GM19035 (cell line): ENCODE results near the gene SPINK13.
"Not testable (repeated sequence)": the region's sequence is repeated elsewhere in the genome, so short reads cannot be mapped to it uniquely, and the experiment has no call there.

Experiments
- ATAC-seq: cut with Tn5 transposase; IDR thresholded peaks from one replicate; pipeline ENCODE4 v1.9.1; 2021; ENCODE audit not compliant: unreplicated experiment

Gene SPINK13

GRCh38 chr5:148268566-148268965, at the start of gene SPINK13:
Gene SPINK13 (plus strand): TSS chr5:148268794. CDS start chr5:148270073, 1,279 bp downstream.
- ATAC-seq = no peak

- ATAC-seq = no peak
These were observed 47.1 kb upstream of the SPINK13 start for GRCh38 chr5:148221508-148221907.

GRCh38 chr5:148224117-148224742, 44.4 kb upstream of the SPINK13 start:
- ATAC-seq = no peak

- ATAC-seq = no peak
These were observed 40.1 kb upstream of the SPINK13 start for GRCh38 chr5:148228392-148228984.

GRCh38 chr5:148229840-148230239, 38.8 kb upstream of the SPINK13 start:
- no peak for ATAC-seq

GRCh38 chr5:148230240-148230639, 38.4 kb upstream of the SPINK13 start:
- no peak for ATAC-seq

- no peak for ATAC-seq
These were observed 30.7 kb upstream of the SPINK13 start for GRCh38 chr5:148237785-148238417.

GRCh38 chr5:148238418-148238794, 30.2 kb upstream of the SPINK13 start, which contains the start of gene MARCOL:
Gene MARCOL (plus strand): TSS chr5:148238525. CDS start chr5:148238598, 73 bp downstream.
- no peak for ATAC-seq

GRCh38 chr5:148248894-148249293, 19.7 kb upstream of the SPINK13 start:
- ATAC-seq = no peak

GRCh38 chr5:148255456-148255855, 13.1 kb upstream of the SPINK13 start:
- ATAC-seq = no peak

GRCh38 chr5:148259288-148259687, 9.3 kb upstream of the SPINK13 start:
- no peak for ATAC-seq

- ATAC-seq = no peak
These were observed 7.4 kb upstream of the SPINK13 start for GRCh38 chr5:148261221-148261620.

GRCh38 chr5:148267962-148268361, 632 bp upstream of the SPINK13 start:
- ATAC-seq = no peak

GRCh38 chr5:148275129-148275528, 6.5 kb downstream of the SPINK13 start:
- ATAC-seq = not testable (repeated sequence)

GRCh38 chr5:148280893-148281292, 12.3 kb downstream of the SPINK13 start:
- not testable (repeated sequence) for ATAC-seq

GRCh38 chr5:148281336-148281735, 12.7 kb downstream of the SPINK13 start:
- ATAC-seq = not testable (repeated sequence)

GRCh38 chr5:148290271-148291195, 21.9 kb downstream of the SPINK13 start:
- peak; percentile 55 for ATAC-seq

- no peak for ATAC-seq
These were observed 29.1 kb downstream of the SPINK13 start for GRCh38 chr5:148297731-148298130.

GRCh38 chr5:148306446-148306845, 37.9 kb downstream of the SPINK13 start:
- no peak for ATAC-seq

GRCh38 chr5:148309019-148309418, 40.4 kb downstream of the SPINK13 start:
- no peak for ATAC-seq

- no peak for ATAC-seq
These were observed 41.2 kb downstream of the SPINK13 start for GRCh38 chr5:148309746-148310145.
